GM12878 (cell line): ENCODE data around the gene GOLGA6L7. TPM values are rescaled to one million over a fixed set of nuclear protein-coding genes. Genes with fewer than 3 reads are reported as not detected.

ENCODE experiments used
- ATAC-seq: fragments of 200-7000 bp; cut with Tn5 transposase; 3 replicates; pipeline ENCODE4 v1.9.1; 2020; ENCODE audit warnings: mild to moderate bottlenecking, moderate library complexity
- BruUV-seq: library from RNA; stranded (reverse); fragments of 400-500 nt; replicated peaks from 2 replicates; lab custom pipeline; 2021; lab: Mats Ljungman, UMichigan
- CTCF ChIA-PET: fragments of 300-600 bp; sonication (Branson Sonifier 250); formaldehyde crosslinking; extraction: SDS; loops from one replicate; lab custom pipeline; 2021; ENCODE audit warnings: inconsistent platforms; lab: Yijun Ruan, JAX
- POLR2A ChIA-PET: fragments of 350-600 bp; formaldehyde crosslinking; extraction: SDS; loops from one replicate; lab custom pipeline; 2021; ENCODE audit warnings: inconsistent platforms; lab: Charles Lee
- RAD21 ChIA-PET: fragments of 300-600 bp; sonication (Branson Sonifier 250); formaldehyde crosslinking; loops from one replicate; lab custom pipeline; 2023; ENCODE audit warnings: antibody characterized with exemption; ENCODE audit not compliant: unreplicated experiment; lab: Charles Lee
- SMC1A ChIA-PET: fragments of 300-600 bp; sonication (Branson Sonifier 250); formaldehyde crosslinking; loops from one replicate; lab custom pipeline; 2023; ENCODE audit not compliant: unreplicated experiment, uncharacterized antibody; lab: Charles Lee
- DNase-seq: peaks from one replicate; pipeline ENCODE4 v3.0.0-alpha.2; 2011; ENCODE audit warnings: low read depth, low spot score
- FAIRE-seq: peaks from 3 replicates; lab custom pipeline; 2011; peaks lifted over from hg19 to GRCh38; lab: Jason Lieb, UNC
- H2AFZ ChIP-seq: 2 replicates; pipeline ENCODE4 v1.6.0; 2011; ENCODE audit warnings: low read depth, low read length, control low read depth; ENCODE audit not compliant: control insufficient read depth
- H3K27ac ChIP-seq: 2 replicates; pipeline ENCODE4 v1.5.1; 2011; ENCODE audit warnings: control low read depth; ENCODE audit not compliant: control insufficient read depth, insufficient read depth
- H3K27me3 ChIP-seq, 2 experiments: replicated peaks in 1 of 2; 2 replicates each; pipeline versions ENCODE4 v1.6.0 to v1.6.1; 2011; ENCODE audit warnings: low read length in 1 of 2; ENCODE audit not compliant: control insufficient read depth in 2 of 2, insufficient read depth in 2 of 2
- H3K36me3 ChIP-seq, 2 experiments: 2 replicates each; pipeline ENCODE4 v1.5.1; 2011; ENCODE audit warnings: low read length in 1 of 2; ENCODE audit not compliant: control insufficient read depth in 2 of 2, insufficient read depth in 2 of 2
- H3K4me1 ChIP-seq: 2 replicates; pipeline ENCODE4 v1.6.1; 2011; ENCODE audit warnings: mild to moderate bottlenecking, low read length, moderate library complexity, mixed read lengths; ENCODE audit not compliant: control insufficient read depth, insufficient read depth
- H3K4me2 ChIP-seq: 2 replicates; pipeline ENCODE4 v1.6.0; 2011; ENCODE audit warnings: control low read depth; ENCODE audit not compliant: control insufficient read depth, insufficient read depth
- H3K4me3 ChIP-seq: fragments of 200-600 bp; sonication (generic); 2 replicates; pipeline ENCODE4 v1.5.1; 2016
- H3K79me2 ChIP-seq: 2 replicates; pipeline ENCODE4 v1.6.0; 2011; ENCODE audit warnings: low read length; ENCODE audit not compliant: control insufficient read depth, insufficient read depth
- H3K9ac ChIP-seq: 2 replicates; pipeline ENCODE4 v1.8.0; 2011; ENCODE audit warnings: low read length, control low read depth, mixed read lengths; ENCODE audit not compliant: control insufficient read depth, insufficient read depth
- H3K9me3 ChIP-seq: replicated peaks from 3 replicates; pipeline ENCODE4 v1.5.1; 2011; ENCODE audit warnings: mild to moderate bottlenecking, low read length; ENCODE audit not compliant: control insufficient read depth, insufficient read depth
- H4K20me1 ChIP-seq: 2 replicates; pipeline ENCODE4 v1.6.0; 2011; ENCODE audit not compliant: control insufficient read depth, insufficient read depth
- E2F4 ChIP-seq: IDR thresholded peaks from 2 replicates; pipeline ENCODE4 v1.6.1; 2012; ENCODE audit warnings: low read depth, low read length, improper control_type of control experiment
- ETV6 ChIP-seq, 2 experiments: fragments of 450-650 bp in 1 of 2; IDR thresholded peaks in 1 of 2; conservative IDR thresholded peaks in 1 of 2; 2 replicates each; pipeline ENCODE4 v1.6.1; 2014; ENCODE audit warnings: antibody characterized with exemption in 1 of 2, borderline replicate concordance in 1 of 2, low read depth in 1 of 2, mild to moderate bottlenecking in 1 of 2, moderate library complexity in 1 of 2
- RELB ChIP-seq: fragments of 450-650 bp; IDR thresholded peaks from 2 replicates; pipeline ENCODE4 v1.6.1; 2017; ENCODE audit warnings: low read depth, mild to moderate bottlenecking, moderate library complexity
- WGBS: methylation state at CpG from one replicate; pipeline ENCODE4 v1.1.6; 2016; ENCODE audit warnings: low lambda C conversion rate; ENCODE audit not compliant: insufficient replicate concordance, insufficient coverage; ENCODE audit errors: missing lambda C conversion rate; 5-methylcytosine and 5-hydroxymethylcytosine counted together
- in situ Hi-C: fragments of 300-500 bp; cut with MboI; formaldehyde crosslinking; loops from 9 replicates; pipeline ENCODE4 v1.14.3; 2018; ENCODE audit warnings: mixed read lengths
- intact Hi-C: fragments of 100-400 bp; cut with micrococcal nuclease; formaldehyde crosslinking; loops from one replicate; pipeline ENCODE4 v1.14.2; 2022; ENCODE audit not compliant: unreplicated experiment
- polyA plus RNA-seq, 11 experiments: library from polyadenylated mRNA; depleted of rRNA in 4 of 11; unstranded in 6 of 11; stranded (reverse) in 5 of 11; fragments of >200 nt; fragmentation: Nextera tagmentation in 4 of 11; fragmentation: Illumina TruSeq in 1 of 11; extraction: Ambion mirVana in 4 of 11; extraction: Trizol in 1 of 11; gene quantifications; 1 replicate in 1 of 11; 2 replicates in 10 of 11; pipeline versions ENCODE4 v1.2.1 to v1.2.3, GENCODE V29; 2011 to 2016; ENCODE audit warnings: inconsistent platforms in 2 of 11, missing spikeins in 2 of 11, low read depth in 1 of 11
- total RNA-seq, 4 experiments: library from RNA; depleted of rRNA in 3 of 4; stranded (reverse); fragments of >200 nt in 3 of 4; fragmentation: Illumina TruSeq in 1 of 4; extraction: Trizol in 1 of 4; gene quantifications; 2 replicates each; pipeline versions ENCODE4 v1.2.1 to v1.2.3, GENCODE V29; 2013 to 2021

The GOLGA6L7 gene
- total and polyA plus RNA-seq, 10 of the 15 experiments (the other 5 are each of a cell fraction or from before 2014, with no cell fraction given), result not detected

- Histone ChIP-seq H3K9me3 (no peaks in the 10 kb centered on the region), H3K27me3 (no peaks in the 10 kb centered on the region; a peak in 2 of 4 replicates), H3K4me2 (no peak overlapping the region), H3K9ac (no peak overlapping the region), H3K79me2 (no peaks in the 10 kb centered on the region), H3K4me3 (no peak overlapping the region), H2AFZ (no peak overlapping the region), H3K27ac (no peak overlapping the region), H3K36me3 (no peaks in the 10 kb centered on the region), H4K20me1 (no peaks in the 10 kb centered on the region), H3K4me1 (no peaks in the 10 kb centered on the region)
- intact Hi-C loops, result no loop called here
- ATAC-seq (no peak), FAIRE-seq (no peak), DNase-seq (no peak)
- 51% methylated on average over 3 of the region's 3 CpGs for WGBS
- ChIA-PET RAD21 (no interaction called here), SMC1A (no interaction called here), CTCF (no interaction called here), POLR2A (no interaction called here)
- in situ Hi-C loops, result no loop called here
- TF ChIP-seq E2F4, result no peak
- no peak for TF ChIP-seq ETV6 (conservative IDR thresholded peaks at IDR 0.05 in 1 of 2, IDR thresholded peaks at IDR 0.05 in 1 of 2; ENCODE audit: borderline replicate concordance in 1 of 2, low read depth in 1 of 2)
- TF ChIP-seq RELB, result no peak
- no TSS peak for BruUV-seq
Measured at GRCh38 chr15:28871168-28871567, 22.7 kb upstream of the GOLGA6L7 start.
